ENCODE results near the gene GNB1L. TPM values are rescaled to one million over a fixed set of nuclear protein-coding genes. Genes with fewer than 3 reads are reported as not detected.

GNB1L gene
- total and polyA plus RNA-seq, 9 of the 15 experiments (the other 6 are each of a cell fraction or from before 2014, with no cell fraction given), result 0.56 to 50.5 (median 10.2) TPM

DNA sequence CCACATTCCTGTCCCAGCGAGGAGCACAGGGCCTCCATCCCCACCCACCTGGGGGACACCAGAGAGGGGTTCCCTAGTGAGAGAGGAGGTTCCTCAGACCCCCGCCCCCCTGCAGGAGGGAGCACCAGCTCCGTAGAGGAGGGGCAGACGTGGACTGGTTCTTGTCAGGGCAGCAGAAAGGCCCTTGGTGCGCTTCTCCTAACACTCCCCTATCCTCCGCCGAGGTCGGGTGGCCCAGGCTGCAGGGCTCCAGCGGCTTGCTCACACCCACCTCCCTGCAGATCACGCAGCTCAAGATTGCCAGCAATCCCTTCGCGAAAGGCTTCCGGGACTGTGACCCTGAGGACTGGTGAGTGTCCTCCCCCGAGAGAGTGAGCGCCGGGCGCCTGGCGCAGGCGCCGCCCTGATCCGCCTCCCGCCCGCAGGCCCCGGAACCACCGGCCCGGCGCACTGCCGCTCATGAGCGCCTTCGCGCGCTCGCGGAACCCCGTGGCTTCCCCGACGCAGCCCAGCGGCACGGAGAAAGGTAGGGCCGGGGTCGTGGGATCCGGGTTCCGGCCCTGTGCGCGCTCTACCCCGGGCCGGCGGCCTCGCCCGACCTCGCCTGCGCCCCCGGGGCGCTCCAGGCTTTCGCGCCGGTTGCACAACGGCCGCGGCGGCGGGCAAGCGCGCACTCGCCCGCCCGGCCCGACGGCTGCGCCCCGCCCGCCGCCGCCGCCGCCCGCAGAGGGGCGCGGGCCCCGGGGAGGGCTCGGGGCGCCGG, 89.0 kb downstream of the GNB1L start (continued):
- TF ChIP-seq, protein P1, sequence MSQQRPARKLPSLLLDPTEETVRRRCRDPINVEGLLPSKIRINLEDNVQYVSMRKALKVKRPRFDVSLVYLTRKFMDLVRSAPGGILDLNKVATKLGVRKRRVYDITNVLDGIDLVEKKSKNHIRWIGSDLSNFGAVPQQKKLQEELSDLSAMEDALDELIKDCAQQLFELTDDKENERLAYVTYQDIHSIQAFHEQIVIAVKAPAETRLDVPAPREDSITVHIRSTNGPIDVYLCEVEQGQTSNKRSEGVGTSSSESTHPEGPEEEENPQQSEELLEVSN (IDR thresholded peaks at IDR 0.05; ENCODE audit: borderline replicate concordance in 1 of 2, extremely low read depth in 1 of 2, insufficient read depth in 1 of 2, insufficient read length in 1 of 2, low read depth in 1 of 2, low read length in 1 of 2, poor library complexity in 1 of 2, severe bottlenecking in 1 of 2), result peak in 1 of 2 experiments; percentile 76
- TF ChIP-seq TCFL5 (CRISPR knock-in tag; conservative IDR thresholded peaks at IDR 0.05) (no peak), NCOA1 (IDR thresholded peaks at IDR 0.05; ENCODE audit: low read depth) (no peak), CBX5 (IDR thresholded peaks at IDR 0.05; ENCODE audit: borderline replicate concordance, low read depth) (peak; percentile 15; the same call in 1 of the 2 replicates), ZFPM2 (CRISPR knock-in tag; IDR thresholded peaks at IDR 0.05) (0 out of 2 replicates have a peak, but pooled peaks have one; percentile 60), SRSF1 (IDR thresholded peaks at IDR 0.05; ENCODE audit: low read depth, low read length) (no peak), POLR2G (IDR thresholded peaks at IDR 0.05; ENCODE audit: low read depth, low read length) (peak; percentile 44), SNRNP70 (optimal IDR thresholded peaks at IDR 0.05; ENCODE audit: low read depth, low read length) (peak; percentile 4), MAZ (CRISPR knock-in tag; conservative IDR thresholded peaks at IDR 0.05 in 1 of 2, IDR thresholded peaks at IDR 0.05 in 1 of 2) (no peak), ZNF3 (CRISPR knock-in tag; IDR thresholded peaks at IDR 0.05) (no peak)
- TF ChIP-seq, protein P2, sequence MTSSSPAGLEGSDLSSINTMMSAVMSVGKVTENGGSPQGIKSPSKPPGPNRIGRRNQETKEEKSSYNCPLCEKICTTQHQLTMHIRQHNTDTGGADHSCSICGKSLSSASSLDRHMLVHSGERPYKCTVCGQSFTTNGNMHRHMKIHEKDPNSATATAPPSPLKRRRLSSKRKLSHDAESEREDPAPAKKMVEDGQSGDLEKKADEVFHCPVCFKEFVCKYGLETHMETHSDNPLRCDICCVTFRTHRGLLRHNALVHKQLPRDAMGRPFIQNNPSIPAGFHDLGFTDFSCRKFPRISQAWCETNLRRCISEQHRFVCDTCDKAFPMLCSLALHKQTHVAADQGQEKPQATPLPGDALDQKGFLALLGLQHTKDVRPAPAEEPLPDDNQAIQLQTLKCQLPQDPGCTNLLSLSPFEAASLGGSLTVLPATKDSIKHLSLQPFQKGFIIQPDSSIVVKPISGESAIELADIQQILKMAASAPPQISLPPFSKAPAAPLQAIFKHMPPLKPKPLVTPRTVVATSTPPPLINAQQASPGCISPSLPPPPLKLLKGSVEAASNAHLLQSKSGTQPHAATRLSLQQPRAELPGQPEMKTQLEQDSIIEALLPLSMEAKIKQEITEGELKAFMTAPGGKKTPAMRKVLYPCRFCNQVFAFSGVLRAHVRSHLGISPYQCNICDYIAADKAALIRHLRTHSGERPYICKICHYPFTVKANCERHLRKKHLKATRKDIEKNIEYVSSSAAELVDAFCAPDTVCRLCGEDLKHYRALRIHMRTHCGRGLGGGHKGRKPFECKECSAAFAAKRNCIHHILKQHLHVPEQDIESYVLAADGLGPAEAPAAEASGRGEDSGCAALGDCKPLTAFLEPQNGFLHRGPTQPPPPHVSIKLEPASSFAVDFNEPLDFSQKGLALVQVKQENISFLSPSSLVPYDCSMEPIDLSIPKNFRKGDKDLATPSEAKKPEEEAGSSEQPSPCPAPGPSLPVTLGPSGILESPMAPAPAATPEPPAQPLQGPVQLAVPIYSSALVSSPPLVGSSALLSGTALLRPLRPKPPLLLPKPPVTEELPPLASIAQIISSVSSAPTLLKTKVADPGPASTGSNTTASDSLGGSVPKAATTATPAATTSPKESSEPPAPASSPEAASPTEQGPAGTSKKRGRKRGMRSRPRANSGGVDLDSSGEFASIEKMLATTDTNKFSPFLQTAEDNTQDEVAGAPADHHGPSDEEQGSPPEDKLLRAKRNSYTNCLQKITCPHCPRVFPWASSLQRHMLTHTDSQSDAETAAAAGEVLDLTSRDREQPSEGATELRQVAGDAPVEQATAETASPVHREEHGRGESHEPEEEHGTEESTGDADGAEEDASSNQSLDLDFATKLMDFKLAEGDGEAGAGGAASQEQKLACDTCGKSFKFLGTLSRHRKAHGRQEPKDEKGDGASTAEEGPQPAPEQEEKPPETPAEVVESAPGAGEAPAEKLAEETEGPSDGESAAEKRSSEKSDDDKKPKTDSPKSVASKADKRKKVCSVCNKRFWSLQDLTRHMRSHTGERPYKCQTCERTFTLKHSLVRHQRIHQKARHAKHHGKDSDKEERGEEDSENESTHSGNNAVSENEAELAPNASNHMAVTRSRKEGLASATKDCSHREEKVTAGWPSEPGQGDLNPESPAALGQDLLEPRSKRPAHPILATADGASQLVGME (CRISPR knock-in tag; IDR thresholded peaks at IDR 0.05), result no peak
- TF ChIP-seq, protein P3, sequence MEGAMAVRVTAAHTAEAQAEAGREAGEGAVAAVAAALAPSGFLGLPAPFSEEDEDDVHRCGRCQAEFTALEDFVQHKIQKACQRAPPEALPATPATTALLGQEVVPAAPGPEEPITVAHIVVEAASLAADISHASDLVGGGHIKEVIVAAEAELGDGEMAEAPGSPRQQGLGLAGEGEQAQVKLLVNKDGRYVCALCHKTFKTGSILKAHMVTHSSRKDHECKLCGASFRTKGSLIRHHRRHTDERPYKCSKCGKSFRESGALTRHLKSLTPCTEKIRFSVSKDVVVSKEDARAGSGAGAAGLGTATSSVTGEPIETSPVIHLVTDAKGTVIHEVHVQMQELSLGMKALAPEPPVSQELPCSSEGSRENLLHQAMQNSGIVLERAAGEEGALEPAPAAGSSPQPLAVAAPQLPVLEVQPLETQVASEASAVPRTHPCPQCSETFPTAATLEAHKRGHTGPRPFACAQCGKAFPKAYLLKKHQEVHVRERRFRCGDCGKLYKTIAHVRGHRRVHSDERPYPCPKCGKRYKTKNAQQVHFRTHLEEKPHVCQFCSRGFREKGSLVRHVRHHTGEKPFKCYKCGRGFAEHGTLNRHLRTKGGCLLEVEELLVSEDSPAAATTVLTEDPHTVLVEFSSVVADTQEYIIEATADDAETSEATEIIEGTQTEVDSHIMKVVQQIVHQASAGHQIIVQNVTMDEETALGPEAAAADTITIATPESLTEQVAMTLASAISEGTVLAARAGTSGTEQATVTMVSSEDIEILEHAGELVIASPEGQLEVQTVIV (CRISPR knock-in tag; IDR thresholded peaks at IDR 0.05; ENCODE audit: borderline replicate concordance), result no peak
